ENCODE results near the gene DUXB.

- no peak for TF ChIP-seq GATA2 (IDR thresholded peaks at IDR 0.05; ENCODE audit: low read depth, low read length)
- no peak for TF ChIP-seq GATA3 (IDR thresholded peaks at IDR 0.05; ENCODE audit: low read depth, low read length)
Measured at GRCh38 chr16:75648265-75649076, 52.8 kb downstream of the DUXB start.

Measured in SH-SY5Y (cell line).